HG03565 (cell line): Measurements from ENCODE around the gene C1orf105.
A peak's percentile ranks its signal among the peaks of the same experiment; 100 is the strongest.
"Not testable (repeated sequence)": the region's sequence is repeated elsewhere in the genome, so short reads cannot be mapped to it uniquely, and the experiment has no call there.

ENCODE experiments used
- ATAC-seq: cut with Tn5 transposase; IDR thresholded peaks from one replicate; pipeline ENCODE4 v1.9.1; 2021; ENCODE audit warnings: mild to moderate bottlenecking, moderate library complexity; ENCODE audit not compliant: unreplicated experiment

Gene C1orf105

GRCh38 chr1:172420385-172420784 lies at the start of gene C1orf105:
TSS of gene C1orf105 (plus strand) at chr1:172420685. CDS start at chr1:172420886, 201 bp downstream.
- ATAC-seq = no peak

- ATAC-seq = not testable (repeated sequence)
Observed at GRCh38 chr1:172371646-172372045, 48.8 kb upstream of the C1orf105 start.

- ATAC-seq = no peak
Observed at GRCh38 chr1:172373864-172374263, 46.6 kb upstream of the C1orf105 start.

- no peak for ATAC-seq
Observed at GRCh38 chr1:172375211-172375631, 45.3 kb upstream of the C1orf105 start.

GRCh38 chr1:172376431-172376830 lies 44.1 kb upstream of the C1orf105 start:
- no peak for ATAC-seq

- no peak for ATAC-seq
Observed at GRCh38 chr1:172377565-172377964, 42.9 kb upstream of the C1orf105 start.

- ATAC-seq = no peak
Observed at GRCh38 chr1:172378109-172378760, 42.2 kb upstream of the C1orf105 start.

GRCh38 chr1:172380441-172381244 lies 39.8 kb upstream of the C1orf105 start:
- ATAC-seq = peak; percentile 77

- ATAC-seq = no peak
Observed at GRCh38 chr1:172381946-172382345, 38.5 kb upstream of the C1orf105 start.

- no peak for ATAC-seq
Observed at GRCh38 chr1:172382406-172382805, 38.1 kb upstream of the C1orf105 start.

- no peak for ATAC-seq
Observed at GRCh38 chr1:172382990-172383389, 37.5 kb upstream of the C1orf105 start.

- no peak for ATAC-seq
Observed at GRCh38 chr1:172383536-172383935, 36.9 kb upstream of the C1orf105 start.

GRCh38 chr1:172384656-172385055 lies 35.8 kb upstream of the C1orf105 start:
- ATAC-seq = no peak

- no peak for ATAC-seq
Observed at GRCh38 chr1:172386046-172386445, 34.4 kb upstream of the C1orf105 start.

- no peak for ATAC-seq
Observed at GRCh38 chr1:172388490-172388889, 32.0 kb upstream of the C1orf105 start.

GRCh38 chr1:172390301-172390682 lies 30.2 kb upstream of the C1orf105 start:
- no peak for ATAC-seq

GRCh38 chr1:172390683-172391551 lies 29.6 kb upstream of the C1orf105 start:
- ATAC-seq = peak; percentile 45

- ATAC-seq = no peak
Observed at GRCh38 chr1:172391976-172392375, 28.5 kb upstream of the C1orf105 start.

- no peak for ATAC-seq
Observed at GRCh38 chr1:172393354-172393753, 27.1 kb upstream of the C1orf105 start.

GRCh38 chr1:172394141-172394751 lies 26.2 kb upstream of the C1orf105 start:
- ATAC-seq = peak; percentile 67

GRCh38 chr1:172394811-172395210 lies 25.7 kb upstream of the C1orf105 start:
- no peak for ATAC-seq
